Keratinocyte (primary cell): Measurements from ENCODE around the gene CEBPZOS. TPM values are rescaled to one million over a fixed set of nuclear protein-coding genes. Genes with fewer than 3 reads are reported as not detected.
"Not testable (repeated sequence)": the region's sequence is repeated elsewhere in the genome, so short reads cannot be mapped to it uniquely, and the experiment has no call there.

ENCODE experiments used
- DNase-seq: peaks from one replicate; pipeline ENCODE4 v3.0.0-alpha.2; 2011; ENCODE audit warnings: low read depth, missing footprints, low spot score
- FAIRE-seq: peaks from 2 replicates; lab custom pipeline; 2011; peaks lifted over from hg19 to GRCh38; lab: Jason Lieb, UNC
- H2AFZ ChIP-seq: 2 replicates; pipeline ENCODE4 v1.6.0; 2012; ENCODE audit warnings: low read length, control low read depth, inconsistent platforms; ENCODE audit not compliant: control insufficient read depth
- H3K27ac ChIP-seq: 2 replicates; pipeline ENCODE4 v1.5.1; 2011; ENCODE audit warnings: low read length; ENCODE audit not compliant: control insufficient read depth, insufficient read depth
- H3K27me3 ChIP-seq: 3 replicates; pipeline ENCODE4 v1.6.0; 2011; ENCODE audit warnings: low read length; ENCODE audit not compliant: control insufficient read depth, insufficient read depth; ENCODE audit errors: extremely low read depth
- H3K36me3 ChIP-seq, 2 experiments: 2 replicates in 1 of 2; 3 replicates in 1 of 2; pipeline ENCODE4 v1.5.1; 2011; ENCODE audit warnings: low read length in 2 of 2, mild to moderate bottlenecking in 1 of 2; ENCODE audit not compliant: control insufficient read depth in 2 of 2, insufficient read depth in 2 of 2; ENCODE audit errors: extremely low read depth in 1 of 2
- H3K4me1 ChIP-seq: 3 replicates; pipeline ENCODE4 v1.5.1; 2011; ENCODE audit warnings: low read length; ENCODE audit not compliant: control insufficient read depth, insufficient read depth; ENCODE audit errors: extremely low read depth
- H3K4me2 ChIP-seq: 3 replicates; pipeline ENCODE4 v1.6.0; 2011; ENCODE audit warnings: low read depth, low read length; ENCODE audit not compliant: control insufficient read depth, insufficient read depth; ENCODE audit errors: extremely low read depth
- H3K4me3 ChIP-seq, 3 experiments: fragments of 200-600 bp in 1 of 3; sonication (generic) in 1 of 3; 2 replicates in 2 of 3; 3 replicates in 1 of 3; pipeline ENCODE4 v1.5.1; 2011 to 2016; ENCODE audit warnings: low read length in 3 of 3, mild to moderate bottlenecking in 3 of 3, control low read depth in 2 of 3, inconsistent platforms in 1 of 3, low read depth in 1 of 3, mixed read lengths in 1 of 3, mixed run types in 1 of 3, moderate library complexity in 1 of 3; ENCODE audit not compliant: control insufficient read depth in 2 of 3, insufficient read depth in 2 of 3; ENCODE audit errors: extremely low read depth in 1 of 3
- H3K79me2 ChIP-seq: 2 replicates; pipeline ENCODE4 v1.6.0; 2012; ENCODE audit warnings: low read length; ENCODE audit not compliant: control insufficient read depth, insufficient read depth
- H3K9ac ChIP-seq: 3 replicates; pipeline ENCODE4 v1.6.0; 2011; ENCODE audit warnings: low read length; ENCODE audit not compliant: control insufficient read depth, insufficient read depth; ENCODE audit errors: extremely low read depth
- H3K9me1 ChIP-seq: 3 replicates; pipeline ENCODE4 v1.6.0; 2011; ENCODE audit warnings: low read length; ENCODE audit not compliant: control insufficient read depth, insufficient read depth; ENCODE audit errors: extremely low read depth
- H3K9me3 ChIP-seq: 2 replicates; pipeline ENCODE4 v1.5.1; 2012; ENCODE audit warnings: low read depth, low read length; ENCODE audit not compliant: control insufficient read depth
- H4K20me1 ChIP-seq: 3 replicates; pipeline ENCODE4 v1.6.0; 2011; ENCODE audit warnings: low read length; ENCODE audit not compliant: control insufficient read depth, insufficient read depth; ENCODE audit errors: extremely low read depth
- EZH2 ChIP-seq: IDR thresholded peaks from one replicate; pipeline ENCODE4 v1.6.1; 2012; ENCODE audit warnings: inconsistent platforms, mild to moderate bottlenecking, low read length, moderate library complexity
- dilution Hi-C: fragments of 300-500 bp; cut with MboI; formaldehyde crosslinking; loops from one replicate; pipeline ENCODE4 v1.7.0; 2020; ENCODE audit warnings: low sequenced_read_pairs; ENCODE audit not compliant: extremely low pct_ligation_motif_present
- polyA plus RNA-seq, 5 experiments: library from polyadenylated mRNA; depleted of rRNA in 3 of 5; stranded (reverse) in 3 of 5; stranded (forward) in 1 of 5; unstranded in 1 of 5; fragments of >200 nt; gene quantifications; 1 replicate in 1 of 5; 2 replicates in 3 of 5; 3 replicates in 1 of 5; pipeline versions ENCODE4 v1.2.1 to v1.2.3, GENCODE V29; 2011 to 2012; ENCODE audit warnings: missing spikeins in 2 of 5, low read depth in 1 of 5, low replicate concordance in 1 of 5
- TF ChIP-seq, protein P1 (sequence below), 3 experiments: IDR thresholded peaks in 1 of 3; conservative IDR thresholded peaks in 1 of 3; optimal IDR thresholded peaks in 1 of 3; 2 replicates in 2 of 3; 3 replicates in 1 of 3; pipeline versions ENCODE3 to v1.5.1; 2011; ENCODE audit warnings: low read length in 3 of 3, mild to moderate bottlenecking in 3 of 3, moderate library complexity in 2 of 3, control low read depth in 1 of 3, inconsistent platforms in 1 of 3; ENCODE audit not compliant: insufficient read depth in 2 of 3; ENCODE audit errors: extremely low read depth in 1 of 3

Gene CEBPZOS
- polyA plus RNA-seq, 1 donor (not counting 4 experiments of a cell fraction or from before 2014, with no cell fraction given), result 42.9 TPM

DNA sequence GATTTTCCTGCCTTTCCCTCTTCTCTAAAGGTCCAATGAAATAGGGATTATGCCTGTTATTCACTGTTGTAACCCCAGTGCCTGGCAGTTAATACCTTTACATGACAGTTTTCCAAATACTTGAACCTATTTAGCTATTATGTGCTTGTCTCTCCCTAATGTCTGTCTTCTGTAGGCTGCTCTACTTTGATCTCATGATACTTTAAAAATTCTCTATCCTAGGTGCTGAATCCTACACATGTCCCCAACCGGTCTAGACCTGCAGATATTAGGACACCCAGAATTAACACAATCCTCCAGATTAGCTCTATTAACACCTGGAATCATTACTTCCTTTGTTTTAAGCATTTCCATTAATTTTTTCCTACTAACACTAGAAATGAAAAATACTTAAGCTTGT, 27.8 kb downstream of the CEBPZOS start:
- no peak for TF ChIP-seq EZH2
- TF ChIP-seq, protein P1, sequence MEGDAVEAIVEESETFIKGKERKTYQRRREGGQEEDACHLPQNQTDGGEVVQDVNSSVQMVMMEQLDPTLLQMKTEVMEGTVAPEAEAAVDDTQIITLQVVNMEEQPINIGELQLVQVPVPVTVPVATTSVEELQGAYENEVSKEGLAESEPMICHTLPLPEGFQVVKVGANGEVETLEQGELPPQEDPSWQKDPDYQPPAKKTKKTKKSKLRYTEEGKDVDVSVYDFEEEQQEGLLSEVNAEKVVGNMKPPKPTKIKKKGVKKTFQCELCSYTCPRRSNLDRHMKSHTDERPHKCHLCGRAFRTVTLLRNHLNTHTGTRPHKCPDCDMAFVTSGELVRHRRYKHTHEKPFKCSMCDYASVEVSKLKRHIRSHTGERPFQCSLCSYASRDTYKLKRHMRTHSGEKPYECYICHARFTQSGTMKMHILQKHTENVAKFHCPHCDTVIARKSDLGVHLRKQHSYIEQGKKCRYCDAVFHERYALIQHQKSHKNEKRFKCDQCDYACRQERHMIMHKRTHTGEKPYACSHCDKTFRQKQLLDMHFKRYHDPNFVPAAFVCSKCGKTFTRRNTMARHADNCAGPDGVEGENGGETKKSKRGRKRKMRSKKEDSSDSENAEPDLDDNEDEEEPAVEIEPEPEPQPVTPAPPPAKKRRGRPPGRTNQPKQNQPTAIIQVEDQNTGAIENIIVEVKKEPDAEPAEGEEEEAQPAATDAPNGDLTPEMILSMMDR (optimal IDR thresholded peaks at IDR 0.05 in 1 of 3, IDR thresholded peaks at IDR 0.05 in 1 of 3, conservative IDR thresholded peaks at IDR 0.05 in 1 of 3; ENCODE audit: extremely low read depth in 1 of 3, insufficient read depth in 2 of 3, low read length in 3 of 3), result no peak
- Histone ChIP-seq H3K4me1 (peaks cover 6% of the 10 kb centered on the region), H3K27ac (no peak overlapping the region), H3K4me2 (no peak overlapping the region), H3K79me2 (peaks cover 49% of the 10 kb centered on the region), H3K36me3 (peaks cover 13 to 30% of the 10 kb centered on the region in 2 experiments), H4K20me1 (peaks cover 4% of the 10 kb centered on the region), H2AFZ (no peak overlapping the region), H3K27me3 (no peaks in the 10 kb centered on the region), H3K9me3 (no peaks in the 10 kb centered on the region), H3K9me1 (peaks cover 4% of the 10 kb centered on the region), H3K4me3 (no peak overlapping the region), H3K9ac (no peak overlapping the region)
- FAIRE-seq (no peak), DNase-seq (no peak)
- dilution Hi-C loops, result no loop called here

DNA sequence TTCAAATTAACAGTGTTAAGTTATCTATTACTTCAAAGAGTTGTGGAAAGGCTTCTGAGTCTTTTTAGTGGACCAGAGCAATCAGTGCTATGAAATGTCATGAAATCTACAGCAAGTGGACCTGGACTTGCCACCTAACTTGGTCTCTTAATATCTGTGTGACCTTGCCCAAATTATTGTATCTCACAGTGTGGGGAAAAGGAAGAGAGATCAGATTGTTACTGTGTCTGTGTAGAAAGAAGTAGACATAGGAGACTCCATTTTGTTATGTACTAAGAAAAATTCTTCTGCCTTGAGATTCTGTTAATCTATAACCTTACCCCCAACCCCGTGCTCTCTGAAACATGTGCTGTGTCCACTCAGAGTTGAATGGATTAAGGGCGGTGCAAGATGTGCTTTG, 28.8 kb downstream of the CEBPZOS start:
- DNase-seq, H3K27me3 ChIP-seq, H3K27ac ChIP-seq, FAIRE-seq, H3K4me2 ChIP-seq, H2AFZ ChIP-seq, H3K9me3 ChIP-seq, H3K9me1 ChIP-seq, H3K4me3 ChIP-seq, dilution Hi-C loops, H3K9ac ChIP-seq, H4K20me1 ChIP-seq: not testable (repeated sequence)
- Histone ChIP-seq H3K4me1 (peaks cover 10% of the 10 kb centered on the region), H3K36me3 (peaks cover 13 to 30% of the 10 kb centered on the region in 2 experiments), H3K79me2 (peaks cover 60% of the 10 kb centered on the region)

DNA sequence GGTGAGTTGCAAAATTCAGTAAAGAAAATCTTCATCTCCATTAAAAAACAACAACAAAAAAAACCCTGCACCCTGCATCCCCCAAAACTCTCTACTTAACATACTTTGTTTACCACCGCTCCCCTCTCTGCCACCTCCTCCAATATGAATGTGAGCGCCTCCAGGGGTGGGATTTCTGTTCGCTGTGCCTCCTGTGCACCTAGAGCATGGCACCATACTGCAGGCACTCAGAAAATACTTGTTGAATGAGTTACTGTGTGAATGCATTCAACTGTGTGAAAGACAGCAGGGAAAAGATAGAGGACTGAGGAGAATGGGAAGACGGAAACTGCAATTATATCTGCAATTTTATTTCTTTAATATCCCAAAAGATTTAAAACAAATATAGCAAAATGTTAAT, 30.6 kb downstream of the CEBPZOS start:
- H2AFZ ChIP-seq, result no peak overlapping the region
- dilution Hi-C loops, result no loop called here
- no peak overlapping the region for H3K4me3 ChIP-seq
- peaks cover 76% of the 10 kb centered on the region for H3K79me2 ChIP-seq
- FAIRE-seq, result no peak
- peaks cover 12% of the 10 kb centered on the region for H3K4me1 ChIP-seq
- peaks cover 4% of the 10 kb centered on the region for H4K20me1 ChIP-seq
- H3K9me1 ChIP-seq, result peaks cover 4% of the 10 kb centered on the region
- DNase-seq, result no peak
- peaks cover 12 to 30% of the 10 kb centered on the region in 2 experiments for H3K36me3 ChIP-seq
- H3K9ac ChIP-seq, result no peak overlapping the region
- no peak overlapping the region for H3K27ac ChIP-seq
- no peaks in the 10 kb centered on the region for H3K27me3 ChIP-seq
- H3K9me3 ChIP-seq, result no peaks in the 10 kb centered on the region
- TF ChIP-seq EZH2, result no peak
- TF ChIP-seq, protein P1 (optimal IDR thresholded peaks at IDR 0.05 in 1 of 3, IDR thresholded peaks at IDR 0.05 in 1 of 3, conservative IDR thresholded peaks at IDR 0.05 in 1 of 3; ENCODE audit: extremely low read depth in 1 of 3, insufficient read depth in 2 of 3, low read length in 3 of 3), result no peak
- no peak overlapping the region for H3K4me2 ChIP-seq
